ENCODE results near the gene GCNA.
"Not testable (repeated sequence)": the region's sequence is repeated elsewhere in the genome, so short reads cannot be mapped to it uniquely, and the experiment has no call there.

Gene GCNA

DNA sequence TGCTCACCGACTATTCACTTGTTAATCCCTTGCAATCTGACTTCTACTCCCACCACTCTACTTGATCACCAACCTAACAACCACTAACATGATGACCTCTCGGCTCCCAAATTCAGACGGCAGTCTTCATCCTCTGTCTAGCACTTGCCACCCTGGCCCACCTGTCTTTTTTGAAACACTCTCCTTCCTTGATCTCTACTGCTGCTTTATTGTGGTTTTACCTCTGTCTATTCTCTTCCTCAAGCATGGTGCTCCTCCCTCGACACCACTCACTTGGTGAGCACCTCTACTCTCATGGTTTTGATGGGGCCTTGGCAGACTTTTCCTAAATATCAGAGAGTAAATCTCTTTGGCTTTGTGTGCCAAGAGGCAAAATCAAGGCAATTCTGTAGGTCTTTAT is 61.8 kb downstream of the GCNA start:
- DNase-seq (ENCODE audit: low spot score) = no peak

DNA sequence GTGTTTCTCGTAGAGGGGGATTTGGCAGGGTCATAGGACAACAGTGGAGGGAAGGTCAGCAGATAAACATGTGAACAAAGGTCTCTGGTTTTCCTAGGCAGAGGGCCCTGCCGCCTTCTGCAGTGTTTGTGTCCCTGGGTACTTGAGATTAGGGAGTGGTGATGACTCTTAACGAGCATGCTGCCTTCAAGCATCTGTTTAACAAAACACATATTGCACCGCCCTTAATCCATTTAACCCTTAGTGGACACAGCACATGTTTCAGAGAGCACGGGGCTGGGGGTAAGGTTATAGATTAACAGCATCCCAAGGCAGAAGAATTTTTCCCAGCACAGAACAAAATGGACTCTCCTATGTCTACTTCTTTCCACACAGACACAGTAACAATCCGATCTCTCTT is 66.2 kb downstream of the GCNA start:
- not testable (repeated sequence) for DNase-seq (ENCODE audit: low spot score)

DNA sequence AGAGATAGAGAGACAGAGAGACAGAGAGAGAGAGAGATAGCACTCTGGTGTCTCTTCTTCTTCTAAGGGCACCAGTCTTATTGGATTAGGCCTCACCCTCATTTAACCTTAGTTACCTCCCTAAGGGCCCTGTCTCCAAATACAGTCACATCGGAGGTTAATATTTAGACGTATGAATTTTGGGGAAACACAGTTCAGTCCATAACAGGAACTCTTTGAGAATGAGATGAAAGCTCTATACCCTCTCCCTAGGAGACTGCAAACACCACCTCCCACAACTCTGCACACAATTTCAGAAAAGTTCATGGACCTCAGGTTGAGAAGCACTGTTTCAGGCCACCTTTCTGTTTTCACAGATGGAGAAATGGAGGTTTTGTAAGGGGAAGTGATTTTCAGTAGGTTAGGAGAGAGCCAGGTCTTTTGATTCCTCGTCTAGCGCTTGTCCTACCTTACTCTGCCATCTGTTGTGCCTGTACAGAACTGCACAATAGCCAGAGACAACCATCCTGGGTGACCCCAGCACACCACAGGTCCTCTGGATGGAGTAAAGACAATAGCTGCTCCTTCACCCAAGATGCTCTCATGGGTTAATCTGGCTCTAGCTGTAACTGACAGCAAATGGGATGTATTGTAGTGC is 72.2 kb downstream of the GCNA start:
- no peak for DNase-seq (ENCODE audit: low spot score)

DNA sequence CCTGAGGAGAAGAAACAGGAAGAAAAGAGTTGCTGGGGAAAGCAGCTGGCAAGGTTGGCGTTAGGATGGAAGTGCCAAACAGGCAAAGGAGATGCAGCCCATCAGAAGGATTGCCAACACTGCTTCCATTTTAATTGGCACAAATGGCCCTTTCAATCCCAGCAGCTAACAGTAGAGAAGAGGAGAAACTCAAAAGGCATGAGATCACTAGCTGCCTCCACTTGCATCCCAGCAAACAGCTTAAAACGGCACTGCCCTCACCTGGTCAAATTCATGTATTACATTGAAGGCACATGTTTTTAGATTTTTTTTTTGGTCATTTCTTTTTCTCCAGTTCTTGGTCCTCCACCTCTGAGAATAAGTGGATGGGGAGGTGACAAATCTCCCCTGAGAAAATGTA is 74.2 kb downstream of the GCNA start:
- DNase-seq (ENCODE audit: low spot score) = peak; percentile 45

DNA sequence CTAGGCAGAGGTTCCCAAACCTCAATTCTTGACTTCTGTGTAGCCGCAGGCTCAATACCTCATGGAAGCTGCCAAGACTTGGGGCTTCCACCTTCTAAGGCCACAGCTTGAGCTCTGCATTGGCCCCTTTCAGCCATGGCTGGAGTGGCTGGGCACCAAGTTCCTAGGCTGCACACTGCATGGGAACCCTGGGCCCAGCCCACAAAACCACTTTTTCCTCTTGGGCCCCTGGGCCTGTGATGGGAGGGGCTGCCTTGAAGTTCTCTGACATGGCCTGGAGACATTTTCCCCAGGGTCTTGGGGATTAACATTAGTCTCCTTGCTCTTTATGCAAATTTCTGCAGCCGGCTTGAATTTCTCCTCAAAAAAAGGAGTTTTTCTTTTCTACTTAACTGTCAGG is 75.1 kb downstream of the GCNA start:
- DNase-seq (ENCODE audit: low spot score) = no peak

DNA sequence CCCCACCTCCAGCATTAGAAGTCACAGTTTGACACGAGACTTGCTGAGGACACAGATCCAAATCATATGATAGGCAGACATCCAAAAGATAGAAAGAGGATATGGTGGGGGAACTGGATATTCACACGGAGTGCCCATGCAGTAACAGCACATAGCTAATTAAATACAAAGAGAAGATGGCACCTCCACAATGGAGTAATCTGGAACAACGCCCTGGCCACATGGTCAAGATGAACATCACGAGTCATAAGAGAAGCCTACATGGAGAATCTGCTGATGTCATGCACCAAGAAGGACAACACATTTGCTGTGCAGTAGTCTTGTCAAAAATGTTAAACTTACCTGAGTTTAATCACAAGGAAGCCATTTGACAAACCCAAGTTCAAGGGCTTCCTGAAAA is 79.0 kb downstream of the GCNA start:
- no peak for DNase-seq (ENCODE audit: low spot score)

DNA sequence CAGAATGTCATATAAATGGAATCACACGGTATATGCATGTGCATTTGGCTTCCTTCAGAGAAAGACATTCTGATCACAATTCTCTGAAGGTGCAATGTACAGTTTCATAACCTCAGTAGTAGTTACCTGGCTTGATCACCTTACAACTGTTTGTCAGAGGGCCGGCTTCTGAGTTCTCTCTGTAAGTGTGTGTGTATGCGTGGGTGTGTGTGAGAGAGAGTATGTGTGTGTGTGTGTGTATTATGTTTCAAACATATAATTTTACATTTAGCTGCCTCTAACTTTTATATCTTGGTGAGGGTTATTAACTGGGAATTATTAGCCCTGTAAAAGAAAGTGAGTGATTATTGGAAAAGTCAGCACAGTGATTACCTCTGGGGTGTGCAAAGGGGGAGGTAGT is 81.1 kb downstream of the GCNA start:
- DNase-seq (ENCODE audit: low spot score) = peak; percentile 14

DNA sequence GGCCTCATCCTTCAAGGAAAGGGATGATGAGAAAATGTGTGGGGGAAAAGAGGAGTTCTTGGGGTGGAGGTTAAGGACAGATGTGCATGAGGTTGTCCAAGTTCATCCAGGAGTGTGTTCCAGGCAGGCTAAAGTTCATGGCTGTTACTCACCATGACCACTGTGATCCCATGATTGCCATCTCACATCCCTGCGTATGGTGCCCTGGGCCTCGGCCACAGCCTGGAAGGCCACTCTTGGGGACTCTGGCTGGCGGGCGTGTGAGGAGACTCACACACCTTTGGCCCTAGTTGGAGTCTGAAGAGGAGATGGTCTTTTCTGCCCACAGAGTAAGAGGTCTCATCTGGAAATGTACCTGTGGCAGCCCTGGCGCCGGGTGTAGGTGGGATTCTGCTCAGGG is 81.7 kb downstream of the GCNA start:
- DNase-seq (ENCODE audit: low spot score) = no peak

DNA sequence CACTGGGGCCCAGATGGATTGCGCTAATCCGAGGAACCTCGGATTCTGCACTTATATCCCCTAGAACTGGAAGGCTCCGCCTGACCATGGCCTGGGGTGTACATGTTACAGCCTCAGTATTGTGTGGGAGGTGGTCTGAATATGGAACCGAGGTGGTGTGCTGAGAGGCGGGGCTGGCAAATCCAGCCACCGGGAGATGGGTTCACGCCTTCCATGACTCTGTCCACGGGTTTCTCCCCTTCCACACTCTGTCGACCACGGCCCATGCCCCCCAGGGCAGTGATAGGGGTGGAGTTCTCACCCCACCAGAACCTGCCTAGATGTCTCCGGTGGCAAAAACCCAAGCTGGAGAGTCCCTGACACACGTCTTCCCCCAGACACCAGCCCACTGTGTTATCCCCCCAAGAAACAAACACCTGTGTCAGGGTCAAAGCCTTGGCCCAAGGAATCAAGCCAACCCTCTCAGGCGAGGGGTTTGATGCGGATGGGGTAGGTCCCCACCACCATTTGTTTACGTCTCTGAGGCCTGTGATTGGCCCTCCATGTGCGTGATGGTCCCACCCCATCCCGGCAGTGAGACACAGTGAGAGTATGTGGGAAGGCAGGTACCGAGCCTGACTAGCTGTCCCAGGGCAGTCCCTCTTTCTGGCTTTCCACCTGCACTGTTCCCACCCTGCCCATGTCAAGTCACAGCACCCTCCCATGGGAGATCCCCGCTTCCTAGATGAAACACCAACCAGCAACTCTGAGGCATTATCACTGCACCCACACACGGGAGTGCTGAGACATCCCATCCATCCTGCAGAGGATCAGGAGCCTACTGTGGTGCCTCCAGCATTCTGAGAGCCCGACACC is 82.6 kb downstream of the GCNA start:
- DNase-seq (ENCODE audit: low spot score) = no peak

DNA sequence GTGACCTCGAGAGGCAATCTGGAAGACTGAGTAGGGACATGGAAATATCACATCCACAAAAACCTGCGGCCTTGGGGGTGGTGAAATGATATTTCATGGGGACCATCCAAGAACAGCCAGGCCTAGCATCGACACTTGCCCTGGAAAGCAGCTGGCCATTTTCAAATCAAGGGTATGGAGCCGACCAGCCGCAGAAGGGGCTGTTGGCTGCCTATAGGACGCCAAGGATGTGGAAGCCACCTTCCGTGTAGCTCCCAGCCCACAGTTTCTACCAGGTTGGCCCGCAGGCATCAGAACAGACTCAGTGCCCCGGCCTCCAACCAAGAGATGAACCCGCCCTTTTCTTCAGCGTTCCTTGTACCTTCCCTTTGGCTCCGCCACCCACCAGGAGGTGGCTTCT is 83.7 kb downstream of the GCNA start:
- no peak for DNase-seq (ENCODE audit: low spot score)

DNA sequence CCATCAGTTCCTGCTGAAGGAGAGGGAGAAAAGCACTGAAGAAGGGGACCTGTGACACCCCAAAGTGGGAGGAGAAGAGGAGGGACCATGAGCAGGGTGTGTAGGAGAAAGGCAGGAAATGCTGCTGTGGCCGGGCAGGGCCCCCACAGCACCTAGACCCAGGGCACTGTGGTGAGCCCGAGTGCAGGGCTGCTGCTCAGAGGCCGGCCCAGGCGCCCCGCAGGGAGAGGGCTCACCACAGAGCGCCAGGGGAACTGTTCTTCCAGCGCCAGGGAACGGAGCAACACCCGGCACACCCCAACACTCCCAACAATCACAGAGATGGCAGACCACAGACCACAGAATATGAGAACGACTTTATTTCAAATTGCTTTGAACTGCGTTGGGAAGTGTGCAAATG is 84.4 kb downstream of the GCNA start:
- DNase-seq (ENCODE audit: low spot score) = not testable (repeated sequence)
